Neural progenitor cell (in vitro differentiated cells): ENCODE results near the gene VAMP2.

Experiments
- EZH2 ChIP-seq: fragments of 200-600 bp; sonication (generic); IDR thresholded peaks from 2 replicates; pipeline ENCODE4 v1.6.1; 2017; ENCODE audit warnings: antibody characterized with exemption, mild to moderate bottlenecking, moderate library complexity
- EZH2phosphoT487 ChIP-seq: fragments of 200-600 bp; sonication (generic); IDR thresholded peaks from 2 replicates; pipeline ENCODE4 v1.6.1; 2017; ENCODE audit warnings: antibody characterized with exemption
- TF ChIP-seq, protein P1 (sequence below): fragments of 200-600 bp; sonication (generic); IDR thresholded peaks from 2 replicates; pipeline ENCODE4 v1.5.1; 2017; ENCODE audit warnings: antibody characterized with exemption, mild to moderate bottlenecking

DNA sequence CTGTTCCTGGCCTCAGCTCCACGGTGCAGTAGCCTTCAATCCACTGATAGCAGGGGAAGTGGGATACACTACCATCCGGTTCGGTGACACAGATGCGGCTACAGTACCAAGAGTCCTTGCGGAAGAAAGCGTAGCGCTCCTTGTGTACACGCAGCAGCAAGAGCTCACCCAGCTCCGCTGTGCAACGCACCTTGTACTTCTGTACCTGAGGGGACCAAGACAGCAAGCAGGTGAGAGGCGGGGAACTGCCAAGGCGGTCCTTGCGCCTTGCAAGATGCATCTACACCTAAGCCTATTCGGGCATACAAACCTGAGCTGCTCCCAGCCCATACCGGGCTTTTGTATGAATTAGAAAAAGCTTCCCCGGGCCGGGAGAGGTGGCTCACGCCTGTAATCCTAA, 46.0 kb downstream of the VAMP2 start:
- no peak for TF ChIP-seq EZH2
- TF ChIP-seq, protein P1, sequence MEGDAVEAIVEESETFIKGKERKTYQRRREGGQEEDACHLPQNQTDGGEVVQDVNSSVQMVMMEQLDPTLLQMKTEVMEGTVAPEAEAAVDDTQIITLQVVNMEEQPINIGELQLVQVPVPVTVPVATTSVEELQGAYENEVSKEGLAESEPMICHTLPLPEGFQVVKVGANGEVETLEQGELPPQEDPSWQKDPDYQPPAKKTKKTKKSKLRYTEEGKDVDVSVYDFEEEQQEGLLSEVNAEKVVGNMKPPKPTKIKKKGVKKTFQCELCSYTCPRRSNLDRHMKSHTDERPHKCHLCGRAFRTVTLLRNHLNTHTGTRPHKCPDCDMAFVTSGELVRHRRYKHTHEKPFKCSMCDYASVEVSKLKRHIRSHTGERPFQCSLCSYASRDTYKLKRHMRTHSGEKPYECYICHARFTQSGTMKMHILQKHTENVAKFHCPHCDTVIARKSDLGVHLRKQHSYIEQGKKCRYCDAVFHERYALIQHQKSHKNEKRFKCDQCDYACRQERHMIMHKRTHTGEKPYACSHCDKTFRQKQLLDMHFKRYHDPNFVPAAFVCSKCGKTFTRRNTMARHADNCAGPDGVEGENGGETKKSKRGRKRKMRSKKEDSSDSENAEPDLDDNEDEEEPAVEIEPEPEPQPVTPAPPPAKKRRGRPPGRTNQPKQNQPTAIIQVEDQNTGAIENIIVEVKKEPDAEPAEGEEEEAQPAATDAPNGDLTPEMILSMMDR: no peak
- TF ChIP-seq EZH2phosphoT487: no peak
